22Rv1 (cell line): Measurements from ENCODE around the gene ICE1.
"Not testable (repeated sequence)": the region's sequence is repeated elsewhere in the genome, so short reads cannot be mapped to it uniquely, and the experiment has no call there.

Source experiments
- ZFX ChIP-seq: fragments of 450-650 bp; IDR thresholded peaks from 2 replicates; pipeline ENCODE4 v1.6.1; 2017; ENCODE audit warnings: antibody characterized with exemption, borderline replicate concordance
- TF ChIP-seq, protein P1 (sequence below): fragments of 450-650 bp; IDR thresholded peaks from 2 replicates; pipeline ENCODE4 v1.5.1; 2017; ENCODE audit warnings: mild to moderate bottlenecking

DNA sequence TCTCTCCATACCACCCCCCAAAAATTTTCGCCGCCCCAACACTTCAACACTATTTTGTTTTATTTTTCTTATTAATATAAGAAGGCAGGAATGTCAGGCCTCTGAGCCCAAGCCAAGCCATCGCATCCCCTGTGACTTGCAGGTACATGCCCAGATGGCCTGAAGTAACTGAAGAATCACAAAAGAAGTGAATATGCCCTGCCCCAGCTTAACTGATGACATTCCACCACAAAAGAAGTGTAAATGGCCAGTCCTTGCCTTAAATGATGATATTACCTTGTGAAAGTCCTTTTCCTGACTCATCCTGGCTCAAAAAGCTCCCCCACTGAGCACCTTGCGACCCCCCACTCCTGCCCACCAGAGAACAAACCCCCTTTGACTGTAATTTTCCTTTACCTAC lies 98.1 kb downstream of the ICE1 start:
- TF ChIP-seq, protein P1, sequence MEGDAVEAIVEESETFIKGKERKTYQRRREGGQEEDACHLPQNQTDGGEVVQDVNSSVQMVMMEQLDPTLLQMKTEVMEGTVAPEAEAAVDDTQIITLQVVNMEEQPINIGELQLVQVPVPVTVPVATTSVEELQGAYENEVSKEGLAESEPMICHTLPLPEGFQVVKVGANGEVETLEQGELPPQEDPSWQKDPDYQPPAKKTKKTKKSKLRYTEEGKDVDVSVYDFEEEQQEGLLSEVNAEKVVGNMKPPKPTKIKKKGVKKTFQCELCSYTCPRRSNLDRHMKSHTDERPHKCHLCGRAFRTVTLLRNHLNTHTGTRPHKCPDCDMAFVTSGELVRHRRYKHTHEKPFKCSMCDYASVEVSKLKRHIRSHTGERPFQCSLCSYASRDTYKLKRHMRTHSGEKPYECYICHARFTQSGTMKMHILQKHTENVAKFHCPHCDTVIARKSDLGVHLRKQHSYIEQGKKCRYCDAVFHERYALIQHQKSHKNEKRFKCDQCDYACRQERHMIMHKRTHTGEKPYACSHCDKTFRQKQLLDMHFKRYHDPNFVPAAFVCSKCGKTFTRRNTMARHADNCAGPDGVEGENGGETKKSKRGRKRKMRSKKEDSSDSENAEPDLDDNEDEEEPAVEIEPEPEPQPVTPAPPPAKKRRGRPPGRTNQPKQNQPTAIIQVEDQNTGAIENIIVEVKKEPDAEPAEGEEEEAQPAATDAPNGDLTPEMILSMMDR: not testable (repeated sequence)
- TF ChIP-seq ZFX: not testable (repeated sequence)
